Measurements from ENCODE around the gene C11orf68. TPM values are rescaled to one million over a fixed set of nuclear protein-coding genes. Genes with fewer than 3 reads are reported as not detected.

The C11orf68 gene
- polyA plus RNA-seq, 1 experiment = 32.9 TPM

DNA sequence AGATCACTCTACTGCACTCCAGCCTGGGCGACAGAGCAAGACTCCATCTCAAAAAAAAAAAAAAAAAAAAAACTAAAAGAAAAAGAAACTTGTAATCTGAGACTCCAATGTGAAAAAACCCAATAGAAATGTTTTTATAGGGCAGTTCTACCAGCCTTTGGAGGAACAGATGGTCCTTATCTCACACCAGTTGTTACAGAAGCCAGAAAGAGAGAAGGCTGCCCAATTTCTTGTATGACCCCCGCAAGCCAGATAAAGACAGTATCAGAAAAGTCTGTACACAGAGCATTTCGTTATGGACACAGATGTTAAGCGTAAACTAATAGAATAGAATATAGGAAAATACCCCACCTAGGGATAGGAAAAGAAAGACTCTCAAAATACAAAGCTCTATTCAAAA lies 15.2 kb upstream of the C11orf68 start:
- peak; percentile 33 for DNase-seq (ENCODE audit: low read depth, low spot score)
- CTCF ChIA-PET = interaction anchor here (0.7 to 1.0 kb wide), 4 partner anchors 33 to 74 kb away, joined by 3 to 8 read pairs (median 3); partner anchors contain the start of genes FIBP and MUS81
- H3K4me3 ChIP-seq (ENCODE audit: low read depth, low read length) = no peak overlapping the region
- H3K27ac ChIP-seq (ENCODE audit: low read depth, low read length) = no peak overlapping the region
- POLR2A ChIA-PET = interaction anchor here (1.0 kb wide), 1 partner anchor 44 kb away, joined by 8 read pairs; the partner anchor contains the start of gene CCDC85B
- no peaks in the 10 kb centered on the region for H3K9me3 ChIP-seq (ENCODE audit: control insufficient read depth, insufficient read depth, low read length)
- TF ChIP-seq, protein P1, sequence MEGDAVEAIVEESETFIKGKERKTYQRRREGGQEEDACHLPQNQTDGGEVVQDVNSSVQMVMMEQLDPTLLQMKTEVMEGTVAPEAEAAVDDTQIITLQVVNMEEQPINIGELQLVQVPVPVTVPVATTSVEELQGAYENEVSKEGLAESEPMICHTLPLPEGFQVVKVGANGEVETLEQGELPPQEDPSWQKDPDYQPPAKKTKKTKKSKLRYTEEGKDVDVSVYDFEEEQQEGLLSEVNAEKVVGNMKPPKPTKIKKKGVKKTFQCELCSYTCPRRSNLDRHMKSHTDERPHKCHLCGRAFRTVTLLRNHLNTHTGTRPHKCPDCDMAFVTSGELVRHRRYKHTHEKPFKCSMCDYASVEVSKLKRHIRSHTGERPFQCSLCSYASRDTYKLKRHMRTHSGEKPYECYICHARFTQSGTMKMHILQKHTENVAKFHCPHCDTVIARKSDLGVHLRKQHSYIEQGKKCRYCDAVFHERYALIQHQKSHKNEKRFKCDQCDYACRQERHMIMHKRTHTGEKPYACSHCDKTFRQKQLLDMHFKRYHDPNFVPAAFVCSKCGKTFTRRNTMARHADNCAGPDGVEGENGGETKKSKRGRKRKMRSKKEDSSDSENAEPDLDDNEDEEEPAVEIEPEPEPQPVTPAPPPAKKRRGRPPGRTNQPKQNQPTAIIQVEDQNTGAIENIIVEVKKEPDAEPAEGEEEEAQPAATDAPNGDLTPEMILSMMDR (IDR thresholded peaks at IDR 0.05; ENCODE audit: low read depth, low read length) = no peak
- no peaks in the 10 kb centered on the region for H3K27me3 ChIP-seq (ENCODE audit: control insufficient read depth, insufficient read depth, low read length)

DNA sequence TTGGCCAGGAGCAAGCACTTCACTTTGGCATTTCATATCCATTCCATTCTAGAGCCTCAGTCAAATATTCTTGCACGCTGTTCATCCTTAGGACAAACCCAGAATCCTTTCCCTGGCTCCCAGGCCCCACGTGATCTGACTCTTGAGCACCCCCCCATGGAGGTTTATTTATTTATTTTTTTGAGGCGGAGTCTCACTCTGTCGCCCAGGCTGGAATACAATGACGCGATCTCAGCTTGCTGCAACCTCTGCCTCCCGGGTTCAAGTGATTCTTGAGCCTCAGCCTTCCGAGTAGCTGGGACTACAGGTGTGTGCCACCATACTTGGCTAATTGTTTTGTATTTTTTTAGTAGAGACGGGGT lies 13.7 kb upstream of the C11orf68 start:
- ChIA-PET CTCF (interaction anchor here (0.8 to 1.9 kb wide), 4 partner anchors 42 to 73 kb away, joined by 3 to 7 read pairs (median 4); partner anchors contain the start of genes CCDC85B and FIBP), POLR2A (interaction anchor here (0.5 kb wide), 1 partner anchor 18 kb away, joined by 3 read pairs; no protein-coding TSS in a partner anchor)
- no peak overlapping the region for H3K4me3 ChIP-seq (ENCODE audit: low read depth, low read length)
- H3K27me3 ChIP-seq (ENCODE audit: control insufficient read depth, insufficient read depth, low read length) = no peaks in the 10 kb centered on the region
- no peaks in the 10 kb centered on the region for H3K9me3 ChIP-seq (ENCODE audit: control insufficient read depth, insufficient read depth, low read length)
- no peak for DNase-seq (ENCODE audit: low read depth, low spot score)
- TF ChIP-seq, protein P1 (IDR thresholded peaks at IDR 0.05; ENCODE audit: low read depth, low read length) = no peak
- H3K27ac ChIP-seq (ENCODE audit: low read depth, low read length) = no peak overlapping the region

DNA sequence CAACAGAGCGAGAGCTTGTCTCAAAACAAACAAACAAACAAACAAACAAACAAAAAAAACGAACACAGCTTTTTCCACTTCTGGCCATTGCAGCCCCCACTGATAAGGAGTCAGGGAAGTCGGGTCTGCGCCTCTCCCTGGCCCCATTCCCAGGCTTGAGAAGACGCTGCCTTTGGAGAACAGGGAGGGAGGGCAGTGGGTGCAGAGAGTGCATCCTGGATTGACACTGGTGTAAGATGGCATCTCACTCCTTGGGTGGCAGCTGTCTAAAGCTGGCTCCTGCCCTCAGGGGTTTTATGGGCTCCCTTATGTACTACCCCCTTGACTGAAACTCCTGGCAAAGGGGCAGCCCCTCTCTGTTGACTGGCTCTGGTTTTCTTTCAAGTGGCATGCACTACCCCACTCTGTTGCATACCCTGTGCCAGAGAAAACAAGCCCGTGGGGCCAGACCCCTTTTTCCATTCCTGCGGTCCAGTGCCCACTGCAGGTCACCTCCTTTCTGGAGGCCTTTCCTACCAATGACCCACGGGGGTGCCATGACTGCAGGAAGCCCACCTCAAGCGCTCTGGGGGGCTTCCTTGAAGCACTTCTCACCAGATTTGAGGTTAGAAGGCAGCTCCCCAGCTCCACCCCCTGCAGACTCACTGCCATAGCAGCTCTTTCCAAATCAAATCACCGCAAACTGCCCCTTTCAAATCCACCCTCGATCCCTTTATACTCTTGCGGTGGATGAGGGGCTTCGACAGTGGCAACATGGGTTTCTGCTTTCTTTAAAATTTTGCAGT lies 13.1 kb upstream of the C11orf68 start:
- no peak overlapping the region for H3K4me3 ChIP-seq (ENCODE audit: low read depth, low read length)
- no peaks in the 10 kb centered on the region for H3K9me3 ChIP-seq (ENCODE audit: control insufficient read depth, insufficient read depth, low read length)
- TF ChIP-seq, protein P1 (IDR thresholded peaks at IDR 0.05; ENCODE audit: low read depth, low read length) = no peak
- ChIA-PET POLR2A (interaction anchor here (0.5 kb wide), 1 partner anchor 18 kb away, joined by 3 read pairs; no protein-coding TSS in a partner anchor), CTCF (interaction anchor here (1.0 to 1.9 kb wide), 3 partner anchors 42 to 47 kb away, joined by 3 to 7 read pairs (median 6); partner anchors contain the start of genes CCDC85B and FIBP)
- no peak overlapping the region for H3K27ac ChIP-seq (ENCODE audit: low read depth, low read length)
- no peak for DNase-seq (ENCODE audit: low read depth, low spot score)
- no peaks in the 10 kb centered on the region for H3K27me3 ChIP-seq (ENCODE audit: control insufficient read depth, insufficient read depth, low read length)

DNA sequence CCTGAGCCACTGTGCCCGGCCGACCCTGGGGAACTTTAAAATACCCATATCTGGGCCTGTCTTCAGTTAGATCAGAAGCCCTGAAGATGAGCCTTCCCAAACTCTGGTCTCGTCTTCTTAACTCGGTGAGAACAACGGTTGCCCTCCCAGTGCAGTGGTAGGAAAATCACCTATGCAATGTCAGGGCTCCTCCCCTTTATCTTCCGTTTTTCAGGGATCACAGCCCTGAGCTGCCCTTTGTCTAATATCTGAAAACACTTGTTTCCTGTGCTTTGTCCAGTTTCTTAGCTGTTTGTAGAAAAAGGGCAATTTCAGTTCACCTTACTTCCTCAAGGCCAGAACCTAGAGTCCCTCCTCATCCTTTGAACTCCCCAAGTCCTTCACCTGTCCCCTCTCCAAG lies 9.8 kb upstream of the C11orf68 start:
- Histone ChIP-seq H3K27me3 (ENCODE audit: control insufficient read depth, insufficient read depth, low read length) (no peaks in the 10 kb centered on the region), H3K4me3 (ENCODE audit: low read depth, low read length) (no peak overlapping the region), H3K9me3 (ENCODE audit: control insufficient read depth, insufficient read depth, low read length) (no peaks in the 10 kb centered on the region), H3K27ac (ENCODE audit: low read depth, low read length) (no peak overlapping the region)
- no peak for DNase-seq (ENCODE audit: low read depth, low spot score)
- TF ChIP-seq, protein P1 (IDR thresholded peaks at IDR 0.05; ENCODE audit: low read depth, low read length) = no peak
- ChIA-PET CTCF (no interaction called here), POLR2A (no interaction called here)

DNA sequence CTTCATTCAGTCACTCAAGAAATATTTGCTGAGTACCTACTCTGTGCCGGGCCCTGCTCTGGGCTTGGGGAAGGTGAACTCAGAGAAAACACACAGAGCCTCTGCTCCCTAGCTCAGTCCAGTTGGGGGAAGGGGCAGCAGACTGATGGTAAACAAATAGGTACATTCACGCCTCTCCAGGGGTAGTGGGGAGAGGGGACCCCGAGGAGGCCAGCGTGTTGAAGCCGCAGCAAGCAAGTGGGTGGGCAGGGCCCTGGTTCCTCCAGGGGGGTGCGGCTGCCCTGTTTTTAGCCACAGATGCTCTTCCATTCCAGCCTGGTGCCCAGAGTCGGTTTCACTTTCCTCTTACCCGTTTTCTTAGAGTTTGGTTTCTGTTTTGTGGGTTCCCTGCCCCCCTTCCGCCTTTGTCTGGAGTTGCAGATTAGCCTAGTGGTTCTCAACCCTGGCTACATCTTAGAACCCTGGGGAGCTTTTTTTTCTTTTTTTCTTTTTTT lies 9.1 kb upstream of the C11orf68 start:
- Histone ChIP-seq H3K27me3 (ENCODE audit: control insufficient read depth, insufficient read depth, low read length) (no peaks in the 10 kb centered on the region), H3K4me3 (ENCODE audit: low read depth, low read length) (no peak overlapping the region), H3K9me3 (ENCODE audit: control insufficient read depth, insufficient read depth, low read length) (no peaks in the 10 kb centered on the region), H3K27ac (ENCODE audit: low read depth, low read length) (no peak overlapping the region)
- no peak for DNase-seq (ENCODE audit: low read depth, low spot score)
- POLR2A ChIA-PET = interaction anchor here (1.4 kb wide), 1 partner anchor 12 kb away, joined by 5 read pairs; no protein-coding TSS in a partner anchor
- CTCF ChIA-PET = interaction anchor here (0.6 kb wide), 2 partner anchors 9 to 26 kb away, joined by 3 read pairs; no protein-coding TSS in a partner anchor
- TF ChIP-seq, protein P1 (IDR thresholded peaks at IDR 0.05; ENCODE audit: low read depth, low read length) = no peak
